Endothelial cell of umbilical vein (primary cell): ENCODE measurements around the gene IGSF9. TPM values are rescaled to one million over a fixed set of nuclear protein-coding genes. Genes with fewer than 3 reads are reported as not detected.

Source experiments
- BruUV-seq: library from RNA; stranded (reverse); fragments of 400-500 nt; replicated peaks from 2 replicates; lab custom pipeline; 2021; lab: Mats Ljungman, UMichigan
- CTCF ChIA-PET: fragments of 300-600, 350-600 bp; sonication (Branson Sonifier 250); formaldehyde crosslinking; loops from one replicate; lab custom pipeline; 2021; ENCODE audit warnings: antibody characterized with exemption, inconsistent platforms; lab: Charles Lee
- POLR2A ChIA-PET: fragments of 300-600, 350-600 bp; sonication (Branson Sonifier 250); formaldehyde crosslinking; loops from one replicate; lab custom pipeline; 2021; ENCODE audit warnings: antibody characterized with exemption, inconsistent platforms; lab: Charles Lee
- DNase-seq: peaks from one replicate; pipeline ENCODE4 v3.0.0-alpha.2; 2011; ENCODE audit warnings: low read depth, low spot score
- FAIRE-seq: peaks from 2 replicates; lab custom pipeline; 2011; peaks lifted over from hg19 to GRCh38; lab: Jason Lieb, UNC
- H2AFZ ChIP-seq: 2 replicates; pipeline ENCODE4 v1.6.0; 2012; ENCODE audit warnings: low read depth, low read length, control low read depth, inconsistent platforms
- H3K27ac ChIP-seq: 2 replicates; pipeline ENCODE4 v1.5.1; 2011; ENCODE audit warnings: low read depth, mild to moderate bottlenecking, control low read depth, low read length, moderate library complexity; ENCODE audit not compliant: insufficient read depth
- H3K27me3 ChIP-seq, 2 experiments: 2 replicates each; pipeline versions ENCODE4 v1.6.0 to v1.6.1; 2011; ENCODE audit warnings: low read length in 2 of 2, mixed read lengths in 1 of 2; ENCODE audit not compliant: control insufficient read depth in 2 of 2, insufficient read depth in 2 of 2
- H3K36me3 ChIP-seq, 2 experiments: 2 replicates in 1 of 2; 3 replicates in 1 of 2; pipeline ENCODE4 v1.5.1; 2011; ENCODE audit warnings: low read length in 2 of 2, mild to moderate bottlenecking in 1 of 2, moderate library complexity in 1 of 2; ENCODE audit not compliant: control insufficient read depth in 2 of 2, insufficient read depth in 2 of 2; ENCODE audit errors: extremely low read depth in 1 of 2
- H3K4me1 ChIP-seq: 3 replicates; pipeline ENCODE4 v1.5.1; 2011; ENCODE audit warnings: mild to moderate bottlenecking, low read length; ENCODE audit not compliant: control insufficient read depth, insufficient read depth; ENCODE audit errors: extremely low read depth
- H3K4me2 ChIP-seq: 2 replicates; pipeline ENCODE4 v1.6.1; 2011; ENCODE audit warnings: low read length, control low read depth, mixed read lengths; ENCODE audit not compliant: insufficient read depth
- H3K4me3 ChIP-seq, 3 experiments: fragments of 200-600 bp in 1 of 3; sonication (generic), shearing (Covaris generic) in 1 of 3; replicated peaks in 1 of 3; 2 replicates each; pipeline ENCODE4 v1.5.1; 2011 to 2016; ENCODE audit warnings: control low read depth in 3 of 3, low read length in 3 of 3, mild to moderate bottlenecking in 2 of 3, inconsistent platforms in 1 of 3, low read depth in 1 of 3, moderate library complexity in 1 of 3; ENCODE audit not compliant: insufficient read depth in 1 of 3
- H3K79me2 ChIP-seq: 2 replicates; pipeline ENCODE4 v1.6.0; 2012; ENCODE audit warnings: low read length, inconsistent platforms; ENCODE audit not compliant: control insufficient read depth, insufficient read depth
- H3K9ac ChIP-seq: replicated peaks from 2 replicates; pipeline ENCODE3; 2011; ENCODE audit warnings: low read length, control low read depth; ENCODE audit not compliant: insufficient read depth; ENCODE audit errors: extremely low read depth
- H3K9me1 ChIP-seq: replicated peaks from 3 replicates; pipeline ENCODE4 v1.6.0; 2011; ENCODE audit warnings: mild to moderate bottlenecking, low read length; ENCODE audit not compliant: control insufficient read depth, insufficient read depth; ENCODE audit errors: extremely low read depth
- H3K9me3 ChIP-seq: replicated peaks from 2 replicates; pipeline ENCODE4 v1.5.1; 2012; ENCODE audit warnings: low read length, inconsistent platforms; ENCODE audit not compliant: control insufficient read depth, insufficient read depth
- H4K20me1 ChIP-seq: replicated peaks from 2 replicates; pipeline ENCODE3; 2011; ENCODE audit warnings: mild to moderate bottlenecking, low read length; ENCODE audit not compliant: control insufficient read depth, insufficient read depth; ENCODE audit errors: extremely low read depth
- CTCF ChIP-seq, 2 donors: IDR thresholded peaks; 1 replicate in 1 of 2; 2 replicates in 1 of 2; pipeline ENCODE4 v1.5.1; 2011; ENCODE audit warnings: low read length in 2 of 2, mild to moderate bottlenecking in 2 of 2, moderate library complexity in 2 of 2, control low read depth in 1 of 2, inconsistent platforms in 1 of 2, low read depth in 1 of 2; ENCODE audit not compliant: insufficient read depth in 1 of 2; ENCODE audit errors: extremely low read depth in 1 of 2
- EZH2 ChIP-seq: IDR thresholded peaks from 2 replicates; pipeline ENCODE4 v1.6.1; 2012; ENCODE audit warnings: borderline replicate concordance, low read depth, mild to moderate bottlenecking, moderate library complexity, low read length, inconsistent platforms; ENCODE audit not compliant: severe bottlenecking
- FOS ChIP-seq: IDR thresholded peaks from 2 replicates; pipeline ENCODE4 v1.6.1; 2011; ENCODE audit warnings: mild to moderate bottlenecking, low read length, moderate library complexity, borderline replicate concordance; ENCODE audit not compliant: insufficient read depth
- GATA2 ChIP-seq: IDR thresholded peaks from 2 replicates; pipeline ENCODE4 v1.7.0; 2011; ENCODE audit warnings: low read depth, mild to moderate bottlenecking, moderate library complexity, mixed read lengths, low read length; ENCODE audit not compliant: insufficient read length, insufficient read depth
- JUN ChIP-seq: IDR thresholded peaks from 2 replicates; pipeline ENCODE4 v1.6.1; 2011; ENCODE audit warnings: borderline replicate concordance, low read depth; ENCODE audit not compliant: insufficient read length, insufficient read depth
- MAX ChIP-seq: IDR thresholded peaks from 2 replicates; pipeline ENCODE4 v1.6.1; 2011; ENCODE audit not compliant: insufficient read depth, insufficient read length
- MYC ChIP-seq: IDR thresholded peaks from one replicate; pipeline ENCODE4 v1.6.1; 2011; ENCODE audit warnings: mild to moderate bottlenecking, low read depth, low read length
- POLR2A ChIP-seq: IDR thresholded peaks from 2 replicates; pipeline ENCODE4 v1.6.1; 2012; ENCODE audit warnings: low read depth, mild to moderate bottlenecking, control low read depth, low read length
- POLR2AphosphoS5 ChIP-seq: IDR thresholded peaks from 2 replicates; pipeline ENCODE4 v1.6.1; 2012; ENCODE audit warnings: low read depth, mild to moderate bottlenecking, control low read depth, low read length, moderate library complexity; ENCODE audit not compliant: insufficient read depth
- dilution Hi-C: fragments of 300-500 bp; cut with MboI; formaldehyde crosslinking; loops from one replicate; pipeline ENCODE4 v1.15.0; 2019; ENCODE audit warnings: low sequenced_read_pairs; ENCODE audit not compliant: extremely low pct_ligation_motif_present
- intact Hi-C: fragments of 100-400 bp; cut with micrococcal nuclease; formaldehyde crosslinking; loops from one replicate; pipeline ENCODE4 v1.10.0; 2022
- polyA plus RNA-seq, 4 experiments: library from polyadenylated mRNA; depleted of rRNA in 3 of 4; stranded (reverse) in 3 of 4; unstranded in 1 of 4; fragments of >200 nt; gene quantifications; 2 replicates each; pipeline versions ENCODE4 v1.2.1 to v1.2.3, GENCODE V29; 2011 to 2012; ENCODE audit warnings: missing spikeins in 1 of 4
- total RNA-seq: library from RNA; stranded (reverse); gene quantifications from 2 replicates; pipeline ENCODE4 v1.2.3, GENCODE V29; 2021

Gene IGSF9
- total and polyA plus RNA-seq, 2 donors (not counting 3 experiments of a cell fraction or from before 2014, with no cell fraction given) = 0.15 TPM

- no peaks in the 10 kb centered on the region for H3K36me3 ChIP-seq
- H3K9me3 ChIP-seq = no peaks in the 10 kb centered on the region
- no peak overlapping the region for H3K9ac ChIP-seq
- DNase-seq (no peak), FAIRE-seq (no peak)
- intact Hi-C loops (no loop called here), dilution Hi-C loops (no loop called here)
- TF ChIP-seq POLR2A = no peak
- TF ChIP-seq JUN = no peak
- TF ChIP-seq GATA2 = no peak
- no peak for TF ChIP-seq EZH2
- TF ChIP-seq FOS = no peak
- TF ChIP-seq MYC = no peak
- TF ChIP-seq CTCF (IDR thresholded peaks at IDR 0.05; ENCODE audit: extremely low read depth in 1 of 2, insufficient read depth in 1 of 2, low read depth in 1 of 2, low read length in 2 of 2) = no peak
- no peak for TF ChIP-seq MAX
- TF ChIP-seq POLR2AphosphoS5 = no peak
- ChIA-PET CTCF (interaction anchor here (2.1 to 8.6 kb wide), 2 partner anchors 20 kb away, joined by 7 to 79 read pairs; no protein-coding TSS in a partner anchor), POLR2A (no interaction called here)
- no peaks in the 10 kb centered on the region for H3K4me1 ChIP-seq
- no peaks in the 10 kb centered on the region for H3K9me1 ChIP-seq
- no peak overlapping the region for H3K4me3 ChIP-seq
- H3K27me3 ChIP-seq = peaks cover 5 to 8% of the 10 kb centered on the region in 2 experiments
- no peak overlapping the region for H2AFZ ChIP-seq
- H3K4me2 ChIP-seq = no peak overlapping the region
- no peaks in the 10 kb centered on the region for H4K20me1 ChIP-seq
- no peaks in the 10 kb centered on the region for H3K79me2 ChIP-seq
- H3K27ac ChIP-seq = no peak overlapping the region
- no TSS peak for BruUV-seq
Measured at GRCh38 chr1:159986093-159986492, 40.7 kb upstream of the IGSF9 start.
